ENCODE results near the gene REEP5.
"Not testable (repeated sequence)": the region's sequence is repeated elsewhere in the genome, so short reads cannot be mapped to it uniquely, and the experiment has no call there.

REEP5 gene

GRCh38 chr5:112921833-112922817, at the start of gene REEP5:
Gene REEP5 (minus strand): TSS chr5:112922227. CDS start chr5:112922190, 37 bp downstream.
- peak; percentile 70 to 71 for DNase-seq (ENCODE audit: low read depth in 2 of 2)

GRCh38 chr5:112971276-112971675, 49.2 kb upstream of the REEP5 start:
- DNase-seq (ENCODE audit: low read depth in 2 of 2) = no peak

GRCh38 chr5:112968411-112969106, 46.5 kb upstream of the REEP5 start:
- DNase-seq (ENCODE audit: low read depth in 2 of 2) = no peak

- no peak for DNase-seq (ENCODE audit: low read depth in 2 of 2)
Observed at GRCh38 chr5:112967520-112968083, 45.6 kb upstream of the REEP5 start.

GRCh38 chr5:112965733-112966306, 43.8 kb upstream of the REEP5 start:
- DNase-seq (ENCODE audit: low read depth in 2 of 2) = no peak

- DNase-seq (ENCODE audit: low read depth in 2 of 2) = not testable (repeated sequence)
Observed at GRCh38 chr5:112963374-112963733, 41.3 kb upstream of the REEP5 start.

GRCh38 chr5:112960863-112961504, 39.0 kb upstream of the REEP5 start:
- DNase-seq (ENCODE audit: low read depth in 2 of 2) = no peak

- DNase-seq (ENCODE audit: low read depth in 2 of 2) = no peak
Observed at GRCh38 chr5:112960315-112960714, 38.3 kb upstream of the REEP5 start.

- DNase-seq (ENCODE audit: low read depth in 2 of 2) = not testable (repeated sequence)
Observed at GRCh38 chr5:112959872-112960271, 37.8 kb upstream of the REEP5 start.

- no peak for DNase-seq (ENCODE audit: low read depth in 2 of 2)
Observed at GRCh38 chr5:112958093-112959088, 36.4 kb upstream of the REEP5 start.

GRCh38 chr5:112957036-112957808, 35.2 kb upstream of the REEP5 start:
- no peak for DNase-seq (ENCODE audit: low read depth in 2 of 2)

- no peak for DNase-seq (ENCODE audit: low read depth in 2 of 2)
Observed at GRCh38 chr5:112956606-112957005, 34.6 kb upstream of the REEP5 start.

GRCh38 chr5:112951124-112951702, 29.2 kb upstream of the REEP5 start:
- DNase-seq (ENCODE audit: low read depth in 2 of 2) = no peak

- DNase-seq (ENCODE audit: low read depth in 2 of 2) = no peak
Observed at GRCh38 chr5:112948458-112948857, 26.4 kb upstream of the REEP5 start.

- no peak for DNase-seq (ENCODE audit: low read depth in 2 of 2)
Observed at GRCh38 chr5:112940670-112941069, 18.6 kb upstream of the REEP5 start.

- DNase-seq (ENCODE audit: low read depth in 2 of 2) = no peak
Observed at GRCh38 chr5:112938286-112938685, 16.3 kb upstream of the REEP5 start.

- no peak for DNase-seq (ENCODE audit: low read depth in 2 of 2)
Observed at GRCh38 chr5:112935675-112936074, 13.6 kb upstream of the REEP5 start.

- no peak for DNase-seq (ENCODE audit: low read depth in 2 of 2)
Observed at GRCh38 chr5:112934366-112934663, 12.3 kb upstream of the REEP5 start.

GRCh38 chr5:112933651-112934365, 11.8 kb upstream of the REEP5 start:
- no peak for DNase-seq (ENCODE audit: low read depth in 2 of 2)
